Naive B cell (primary cell): ENCODE data around the gene BCOR. TPM values are rescaled to one million over a fixed set of nuclear protein-coding genes. Genes with fewer than 3 reads are reported as not detected.
A peak's percentile ranks its signal among the peaks of the same experiment; 100 is the strongest.

Experiments used
- ATAC-seq, 2 donors: fragments of 150-1000 bp; cut with Tn5 transposase; 2 replicates each; pipeline ENCODE4 v1.10.0; 2021; ENCODE audit warnings: low read depth in 2 of 2, mild to moderate bottlenecking in 2 of 2, moderate library complexity in 2 of 2
- DNase-seq: peaks from one replicate; pipeline ENCODE4 v3.0.0; 2022
- H3K27ac Mint-ChIP-seq, 6 donors: one replicate each; pipeline ENCODE4 v1.8.0; 2020 to 2022; ENCODE audit warnings: mild to moderate bottlenecking in 6 of 6, mixed read lengths in 6 of 6, moderate library complexity in 5 of 6, inconsistent platforms in 2 of 6
- H3K27me3 Mint-ChIP-seq, 3 donors: one replicate each; pipeline ENCODE4 v1.8.0; 2021 to 2022; ENCODE audit warnings: mixed read lengths in 3 of 3, mild to moderate bottlenecking in 1 of 3
- H3K36me3 Mint-ChIP-seq, 2 donors: one replicate each; pipeline ENCODE4 v1.8.0; 2020 to 2022; ENCODE audit warnings: mixed read lengths in 2 of 2, inconsistent platforms in 1 of 2, mild to moderate bottlenecking in 1 of 2
- H3K4me1 Mint-ChIP-seq, 3 donors: one replicate each; pipeline ENCODE4 v1.8.0; 2020 to 2022; ENCODE audit warnings: mixed read lengths in 3 of 3, inconsistent platforms in 1 of 3, mild to moderate bottlenecking in 1 of 3, moderate library complexity in 1 of 3
- H3K4me3 Mint-ChIP-seq, 8 donors: one replicate each; pipeline ENCODE4 v1.8.0; 2020 to 2022; ENCODE audit warnings: mild to moderate bottlenecking in 8 of 8, mixed read lengths in 8 of 8, moderate library complexity in 8 of 8, inconsistent platforms in 2 of 8
- H3K9me3 Mint-ChIP-seq, 7 donors: one replicate each; pipeline ENCODE4 v1.8.0; 2020 to 2022; ENCODE audit warnings: mixed read lengths in 7 of 7, mild to moderate bottlenecking in 5 of 7, inconsistent platforms in 2 of 7, moderate library complexity in 1 of 7
- polyA plus RNA-seq, 6 donors: library from polyadenylated mRNA; unstranded; fragments of 300-500 nt; fragmentation: Illumina TruSeq; gene quantifications; one replicate each; pipeline ENCODE4 v1.2.3, GENCODE V29; 2021; ENCODE audit warnings: low read depth in 6 of 6

BCOR gene
- polyA plus RNA-seq, 6 donors from 2014 or later: 3.4 to 15.5 (median 7.8) TPM

DNA sequence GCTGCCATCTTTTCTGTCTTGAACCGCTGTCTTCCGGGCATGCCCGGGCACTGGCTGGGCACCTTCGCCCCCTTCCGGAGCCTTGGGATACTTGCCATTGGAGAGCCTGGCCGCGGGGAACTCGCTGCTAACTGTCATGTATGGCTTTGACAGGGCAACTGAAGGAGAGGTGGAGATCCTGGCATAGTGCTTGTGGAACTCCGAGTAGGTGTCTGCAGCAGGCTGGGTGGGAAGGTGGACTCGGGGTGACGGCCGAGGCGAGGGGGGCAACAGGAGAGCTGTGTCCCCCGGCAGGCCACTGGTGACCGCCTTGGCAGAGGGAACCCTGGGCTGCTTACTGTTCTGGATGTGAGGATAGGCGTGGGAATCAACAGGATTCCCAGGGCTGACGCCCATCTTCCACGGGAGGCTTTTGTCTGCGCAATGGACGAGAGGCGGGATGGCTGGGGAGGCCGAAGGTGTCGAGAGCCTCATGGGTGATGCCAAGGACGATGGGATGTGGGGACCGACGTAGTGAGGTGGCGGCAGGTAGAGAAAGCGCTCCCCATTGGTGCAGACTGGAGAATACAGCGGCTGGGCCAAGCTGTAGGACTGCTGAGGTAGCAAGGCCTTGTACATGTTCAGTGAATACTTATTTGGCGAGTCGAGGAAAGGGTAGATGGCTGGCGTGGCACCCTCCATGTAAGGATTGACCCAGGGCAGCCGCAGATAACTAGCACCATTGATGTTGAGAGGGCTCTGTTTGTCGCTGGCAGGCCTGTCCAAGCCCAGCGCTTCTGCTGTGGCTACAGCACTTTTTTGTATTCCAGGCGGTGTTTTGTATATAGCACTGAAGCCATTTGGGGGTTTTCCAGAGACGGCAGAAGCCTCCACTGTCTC lies 23.4 kb downstream of the BCOR start:
- no peak overlapping the region for H3K4me3 Mint-ChIP-seq
- DNase-seq (no peak), ATAC-seq (no peak)
- H3K36me3 Mint-ChIP-seq: no peaks in the 10 kb centered on the region
- H3K9me3 Mint-ChIP-seq: peaks cover 0 to 3% (median 0%) of the 10 kb centered on the region in 7 donors
- peaks cover 0 to 8% (median 0%) of the 10 kb centered on the region in 3 donors for H3K27me3 Mint-ChIP-seq
- H3K4me1 Mint-ChIP-seq: peaks cover 9 to 10% (median 10%) of the 10 kb centered on the region in 3 donors
- peak overlapping the region in 2 of 6 donors; percentile 12 to 81 for H3K27ac Mint-ChIP-seq

DNA sequence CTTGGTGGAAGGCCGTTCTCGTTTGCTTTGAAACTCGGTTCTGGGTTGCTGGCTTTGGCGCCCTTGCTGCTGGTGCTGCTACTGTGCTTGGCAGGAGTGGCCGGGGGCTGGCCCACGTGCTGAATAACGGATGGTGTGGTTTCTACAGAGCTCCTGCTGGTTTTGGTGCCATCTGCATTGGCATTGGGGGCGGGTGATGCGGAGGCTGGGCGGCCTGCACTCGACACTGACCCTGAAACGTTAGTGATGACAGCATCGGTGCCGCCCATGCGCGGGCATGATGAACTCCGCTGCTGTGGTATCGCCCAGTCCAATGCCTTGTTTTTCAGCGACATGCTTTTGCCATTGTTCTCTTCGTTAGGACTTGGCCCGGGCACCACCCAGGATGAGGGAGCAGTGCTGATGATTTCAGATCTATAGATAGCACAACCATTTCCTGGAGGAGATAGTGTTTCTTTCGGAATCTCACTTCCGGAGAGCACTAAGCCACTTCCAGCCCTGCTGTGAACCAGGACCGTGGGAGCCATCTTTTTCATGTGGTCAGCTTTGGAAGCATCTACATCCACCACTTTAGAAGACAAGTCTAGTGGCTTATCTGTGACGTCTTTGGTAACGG lies 24.2 kb downstream of the BCOR start:
- no peak overlapping the region for H3K27ac Mint-ChIP-seq
- H3K36me3 Mint-ChIP-seq: no peaks in the 10 kb centered on the region
- H3K4me1 Mint-ChIP-seq: peaks cover 5 to 10% (median 10%) of the 10 kb centered on the region in 3 donors
- H3K9me3 Mint-ChIP-seq: peaks cover 0 to 3% (median 0%) of the 10 kb centered on the region in 7 donors
- H3K27me3 Mint-ChIP-seq: peaks cover 0 to 8% (median 0%) of the 10 kb centered on the region in 3 donors
- ATAC-seq (no peak), DNase-seq (no peak)
- H3K4me3 Mint-ChIP-seq: peak overlapping the region in 1 of 8 donors; percentile 1

DNA sequence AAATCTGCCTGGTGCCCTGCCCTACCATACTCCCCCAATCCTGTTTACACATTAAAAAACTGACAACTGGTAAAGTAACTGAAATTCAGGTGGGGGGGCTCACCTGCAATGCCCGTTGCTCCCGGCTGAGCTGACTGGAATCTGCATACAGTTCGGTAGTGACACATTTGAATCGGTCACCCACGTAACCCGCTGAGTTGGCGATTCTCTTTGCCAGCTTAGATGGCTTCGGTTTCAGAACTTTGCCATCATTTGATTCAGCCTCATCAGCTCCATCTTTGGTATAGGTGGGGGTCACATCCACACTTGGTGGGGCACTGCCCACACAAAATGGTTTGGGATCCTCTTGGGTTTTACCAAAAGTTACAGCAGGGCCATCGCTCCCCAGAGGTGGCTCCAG lies 25.5 kb downstream of the BCOR start:
- Mint-ChIP-seq H3K36me3 (peaks cover 0 to 6% of the 10 kb centered on the region in 2 donors), H3K27ac (peak overlapping the region in 1 of 6 donors; percentile 81), H3K27me3 (no peaks in the 10 kb centered on the region), H3K4me1 (peaks cover 3 to 14% (median 14%) of the 10 kb centered on the region in 3 donors), H3K9me3 (peaks cover 0 to 3% (median 0%) of the 10 kb centered on the region in 7 donors), H3K4me3 (no peak overlapping the region)
- no peak for DNase-seq
- ATAC-seq: no peak

DNA sequence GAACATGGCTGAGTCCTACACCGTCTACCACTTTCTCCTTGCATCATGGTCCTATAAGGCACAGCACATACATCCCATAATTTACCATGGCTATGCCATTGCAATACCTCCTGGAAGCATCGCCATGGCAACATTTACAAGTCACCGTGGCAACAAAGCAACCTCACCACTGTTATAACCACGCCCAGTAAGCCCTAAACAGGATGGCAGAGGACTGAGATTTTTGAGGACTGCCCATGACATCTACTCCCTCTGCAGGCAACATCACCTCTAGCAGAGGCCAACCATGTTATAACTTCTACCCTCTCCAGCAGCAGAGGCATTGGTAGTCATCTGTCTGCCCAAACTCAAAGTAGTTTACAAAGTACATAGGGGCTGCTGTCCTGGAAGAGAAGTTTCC lies 29.7 kb downstream of the BCOR start:
- Mint-ChIP-seq H3K9me3 (no peaks in the 10 kb centered on the region), H3K36me3 (peaks cover 0 to 6% of the 10 kb centered on the region in 2 donors), H3K27ac (peak overlapping the region in 2 of 6 donors; percentile 72 to 78), H3K4me1 (peaks cover 1 to 11% (median 10%) of the 10 kb centered on the region in 3 donors), H3K27me3 (no peaks in the 10 kb centered on the region), H3K4me3 (no peak overlapping the region)
- no peak for ATAC-seq
- DNase-seq: no peak

DNA sequence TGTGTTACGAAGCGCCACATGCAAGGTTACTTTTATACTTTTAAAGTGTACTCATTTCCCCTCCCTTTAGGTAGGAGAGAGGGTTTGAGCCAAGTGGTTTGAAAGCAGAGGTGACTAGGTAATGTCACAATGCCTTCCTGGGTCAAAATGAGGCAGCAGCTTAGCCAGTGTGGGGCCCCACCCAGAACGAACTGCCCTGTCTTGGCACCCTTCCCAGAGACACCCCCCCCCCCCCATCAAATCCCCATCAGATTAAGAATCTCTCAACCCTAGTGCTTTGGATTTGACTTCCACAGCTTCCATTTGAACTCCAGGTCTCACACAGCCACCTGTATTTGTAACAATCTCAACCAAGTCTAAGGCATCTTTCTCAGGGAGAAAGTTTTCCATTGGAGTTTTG lies 31.1 kb downstream of the BCOR start:
- H3K4me3 Mint-ChIP-seq: no peak overlapping the region
- no peak overlapping the region for H3K27ac Mint-ChIP-seq
- H3K36me3 Mint-ChIP-seq: peaks cover 0 to 6% of the 10 kb centered on the region in 2 donors
- no peak for ATAC-seq
- peaks cover 1 to 11% (median 10%) of the 10 kb centered on the region in 3 donors for H3K4me1 Mint-ChIP-seq
- H3K27me3 Mint-ChIP-seq: no peaks in the 10 kb centered on the region
- H3K9me3 Mint-ChIP-seq: no peaks in the 10 kb centered on the region
- no peak for DNase-seq

DNA sequence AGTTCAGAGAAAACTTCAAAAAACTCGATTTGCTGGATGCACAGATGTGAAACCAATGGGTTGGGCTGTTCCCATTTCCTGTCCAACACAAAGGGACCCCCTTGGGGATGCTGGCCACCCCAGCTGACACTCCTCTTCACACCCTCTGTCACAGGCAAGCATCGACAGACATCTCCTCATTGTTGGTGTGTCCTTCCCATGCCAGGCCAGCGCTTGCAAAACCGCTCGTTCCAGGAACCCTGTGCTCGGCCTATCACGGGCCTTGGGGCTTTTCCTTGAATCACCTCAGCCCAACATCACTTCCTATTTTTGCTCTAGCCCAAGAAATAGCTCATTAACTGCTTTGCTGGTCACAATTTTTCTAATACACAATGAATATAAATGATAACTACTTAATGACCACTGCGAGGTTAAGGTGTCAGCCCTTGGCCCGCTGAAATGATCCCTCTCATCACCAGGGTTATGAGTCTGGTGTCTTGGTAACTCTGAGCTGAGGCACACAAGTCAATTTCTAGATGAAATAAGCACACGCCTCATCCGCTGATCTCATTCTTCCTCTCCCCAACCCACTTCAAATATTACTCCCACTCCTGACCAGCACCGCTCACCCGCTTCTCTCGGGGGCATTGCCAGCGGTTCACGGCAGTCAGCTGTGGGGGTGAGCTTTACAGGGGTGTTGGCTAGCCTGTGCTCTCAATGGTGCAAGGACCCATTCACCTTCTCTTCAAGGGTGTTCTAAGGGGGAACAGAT lies 32.3 kb downstream of the BCOR start:
- Mint-ChIP-seq H3K4me1 (peaks cover 1 to 11% (median 10%) of the 10 kb centered on the region in 3 donors), H3K27me3 (no peaks in the 10 kb centered on the region), H3K27ac (peak overlapping the region in 1 of 6 donors; percentile 20), H3K36me3 (peaks cover 0 to 6% of the 10 kb centered on the region in 2 donors), H3K9me3 (peaks cover 0 to 3% (median 0%) of the 10 kb centered on the region in 7 donors), H3K4me3 (no peak overlapping the region)
- ATAC-seq: no peak
- no peak for DNase-seq

DNA sequence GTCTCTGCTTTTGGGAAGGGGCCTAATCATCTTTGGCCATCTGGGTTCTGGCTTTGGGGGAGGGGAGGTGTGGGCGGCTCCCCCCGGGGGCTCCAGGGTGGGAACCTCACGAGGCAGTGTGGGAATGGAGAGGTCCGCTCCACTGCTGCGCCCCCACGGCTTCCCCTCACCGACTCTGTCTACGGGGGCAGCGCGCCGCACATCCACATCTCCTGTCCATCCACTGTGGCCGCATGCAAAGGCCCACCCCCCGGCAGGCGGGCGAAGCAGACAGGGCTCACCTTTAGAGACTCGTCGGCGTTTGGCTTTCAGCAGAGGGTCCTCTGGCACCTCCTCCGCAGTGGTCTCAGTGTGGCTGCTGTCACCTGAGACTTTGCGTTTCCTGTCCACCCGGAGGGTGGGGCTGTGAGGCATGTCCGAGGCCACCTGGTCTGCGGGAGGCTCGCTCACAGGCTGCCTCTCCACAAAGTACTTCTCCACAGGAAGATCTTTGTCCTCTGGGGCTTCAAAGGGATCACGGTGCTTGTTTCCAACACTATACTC lies 33.6 kb downstream of the BCOR start:
- Mint-ChIP-seq H3K27me3 (no peaks in the 10 kb centered on the region), H3K4me3 (no peak overlapping the region), H3K36me3 (peaks cover 0 to 6% of the 10 kb centered on the region in 2 donors), H3K4me1 (peaks cover 1 to 11% (median 10%) of the 10 kb centered on the region in 3 donors), H3K9me3 (peaks cover 0 to 3% (median 0%) of the 10 kb centered on the region in 7 donors), H3K27ac (peak overlapping the region in 2 of 6 donors; percentile 4 to 36)
- DNase-seq (no peak), ATAC-seq (no peak)

DNA sequence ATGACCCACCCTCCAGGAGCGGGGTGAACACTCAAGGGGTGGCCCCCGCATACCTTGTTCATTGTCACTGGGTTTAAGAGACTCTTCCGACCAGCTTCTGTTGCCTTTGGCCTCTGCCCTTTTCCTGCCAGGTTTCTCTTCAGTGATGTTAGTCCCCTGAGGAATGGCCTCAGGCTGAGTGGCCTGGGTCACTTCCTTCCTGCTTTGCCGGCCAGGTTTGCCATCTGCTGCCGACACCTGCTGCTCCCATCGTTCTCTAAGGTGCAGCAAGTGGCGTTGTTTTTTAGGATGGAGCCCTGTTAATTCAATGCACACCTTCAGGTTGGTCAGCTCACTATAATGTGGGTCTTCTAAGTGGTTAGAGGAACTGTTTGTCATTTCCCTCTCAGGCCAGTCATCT lies 34.2 kb downstream of the BCOR start:
- Mint-ChIP-seq H3K27ac (peak overlapping the region in 2 of 6 donors; percentile 36 to 37), H3K4me3 (no peak overlapping the region), H3K36me3 (peaks cover 0 to 6% of the 10 kb centered on the region in 2 donors), H3K27me3 (no peaks in the 10 kb centered on the region), H3K9me3 (peaks cover 0 to 3% (median 0%) of the 10 kb centered on the region in 7 donors), H3K4me1 (peaks cover 1 to 11% (median 10%) of the 10 kb centered on the region in 3 donors)
- DNase-seq: no peak
- no peak for ATAC-seq

DNA sequence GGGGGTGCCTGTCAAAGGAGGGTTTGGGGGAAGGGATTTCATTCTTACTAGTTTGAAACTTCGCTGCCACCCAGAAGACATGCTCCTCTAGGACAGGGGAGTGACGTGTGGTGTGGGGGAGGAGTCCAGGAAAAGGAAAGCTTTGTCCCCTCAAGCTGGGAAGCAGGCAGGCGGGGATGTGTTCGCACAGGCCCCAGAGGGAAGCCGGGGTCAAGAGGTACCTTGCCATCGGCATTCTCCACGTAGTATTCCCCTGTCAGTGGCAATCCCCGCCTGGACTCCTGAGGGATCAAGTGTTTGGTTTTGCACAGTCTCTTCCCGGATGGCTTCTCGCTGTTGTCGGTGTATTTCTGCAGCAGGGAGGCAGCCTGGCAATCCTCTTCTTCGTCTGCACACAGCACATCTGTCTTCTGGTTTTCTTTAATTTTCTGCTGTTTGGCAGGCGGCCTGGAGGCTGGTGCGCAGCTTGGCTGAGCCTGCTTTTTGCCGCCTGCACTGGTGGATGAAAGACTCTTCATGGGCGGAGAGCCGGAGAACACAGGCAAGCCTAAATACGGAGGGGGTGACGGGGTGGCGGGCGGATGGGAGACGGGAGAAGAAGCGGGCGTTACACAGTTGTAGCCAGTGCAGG lies 35.1 kb downstream of the BCOR start:
- H3K4me1 Mint-ChIP-seq: peaks cover 1 to 5% (median 4%) of the 10 kb centered on the region in 3 donors
- peaks cover 0 to 10% of the 10 kb centered on the region in 2 donors for H3K36me3 Mint-ChIP-seq
- peak overlapping the region in 1 of 8 donors; percentile 42 for H3K4me3 Mint-ChIP-seq
- no peaks in the 10 kb centered on the region for H3K27me3 Mint-ChIP-seq
- peaks cover 0 to 3% (median 0%) of the 10 kb centered on the region in 7 donors for H3K9me3 Mint-ChIP-seq
- H3K27ac Mint-ChIP-seq: no peak overlapping the region
- DNase-seq (no peak), ATAC-seq (no peak)

DNA sequence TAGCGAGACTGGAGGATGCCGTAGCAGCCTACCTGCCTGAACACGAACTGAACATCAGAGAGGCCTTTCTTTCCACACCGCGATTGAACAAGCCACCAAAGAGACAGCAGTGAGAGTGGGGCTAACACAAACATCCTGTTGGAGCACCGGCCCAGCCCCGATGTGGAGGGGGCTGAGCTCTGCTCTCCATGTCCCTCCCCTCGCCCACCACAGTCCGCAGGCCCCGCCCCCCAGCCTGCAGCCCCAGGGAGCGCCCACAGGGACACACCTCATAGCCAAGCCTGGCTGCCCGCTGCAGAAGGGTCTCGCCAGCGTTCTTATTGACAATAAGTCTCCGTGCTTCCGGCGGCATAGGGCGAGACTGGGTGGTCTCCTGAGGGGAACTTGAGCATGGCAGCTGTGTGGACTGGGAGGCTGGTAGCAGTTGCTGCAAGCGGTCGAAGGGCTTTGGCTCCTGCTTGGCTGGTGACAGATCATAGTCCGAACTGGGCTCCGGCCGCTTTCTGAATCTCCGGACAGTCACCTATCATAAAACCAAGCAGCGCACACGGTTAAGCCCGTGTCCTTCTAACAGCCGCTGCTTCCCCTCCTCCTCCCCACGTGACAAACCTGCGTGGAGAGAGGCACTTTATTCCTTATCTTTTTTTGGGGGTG lies 35.8 kb downstream of the BCOR start:
- Mint-ChIP-seq H3K36me3 (peaks cover 0 to 6% of the 10 kb centered on the region in 2 donors), H3K4me1 (peaks cover 0 to 1% (median 0%) of the 10 kb centered on the region in 3 donors), H3K27ac (peak overlapping the region in 1 of 6 donors; percentile 67), H3K27me3 (no peaks in the 10 kb centered on the region), H3K9me3 (peaks cover 0 to 4% (median 0%) of the 10 kb centered on the region in 7 donors), H3K4me3 (no peak overlapping the region)
- ATAC-seq (no peak), DNase-seq (no peak)

DNA sequence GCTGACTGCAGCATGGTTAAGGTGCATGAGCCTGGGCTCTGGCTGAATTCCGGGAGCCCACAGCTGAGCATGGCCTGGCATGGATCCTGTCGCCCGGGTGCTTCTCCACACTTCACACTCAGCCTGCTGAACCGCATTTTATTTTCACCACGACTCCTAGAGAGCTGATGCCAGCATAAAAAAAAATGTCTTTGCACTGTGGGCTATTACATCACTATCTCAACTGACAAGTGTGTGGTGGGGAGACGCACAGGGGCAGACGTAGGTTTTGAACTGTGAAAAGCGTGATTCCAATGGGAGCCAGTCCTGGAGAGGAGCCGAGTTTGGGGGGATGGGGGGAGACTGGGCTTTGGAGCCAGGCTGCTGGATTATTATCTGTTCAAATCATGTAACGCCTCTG lies 36.8 kb downstream of the BCOR start:
- no peak overlapping the region for H3K4me3 Mint-ChIP-seq
- peak overlapping the region in 1 of 6 donors; percentile 91 for H3K27ac Mint-ChIP-seq

DNA sequence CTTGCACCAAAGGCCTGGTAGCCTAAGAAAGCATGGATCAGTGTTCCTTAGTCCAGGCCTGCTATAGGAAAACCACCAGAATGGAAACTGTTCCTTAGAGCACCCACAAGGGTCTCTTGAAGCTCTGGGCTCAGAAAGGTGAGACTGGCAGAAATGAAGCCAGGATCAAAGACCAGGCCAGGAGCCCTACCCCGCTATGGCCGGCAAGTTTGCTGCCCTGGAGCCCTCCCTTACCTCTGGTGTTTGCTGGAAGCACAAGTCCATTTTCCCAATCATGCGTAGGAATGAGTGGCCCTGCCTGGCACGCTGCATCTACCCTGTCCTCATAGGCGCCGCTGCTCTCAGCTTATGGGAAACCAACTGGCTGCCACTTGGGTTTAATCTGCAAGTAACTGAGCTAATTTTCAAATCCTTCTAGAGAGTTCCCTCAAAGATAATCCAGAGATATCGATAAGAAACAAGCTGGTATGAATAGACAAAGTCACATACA lies 37.4 kb downstream of the BCOR start:
- ATAC-seq: no peak
- Mint-ChIP-seq H3K27ac (peak overlapping the region in 1 of 6 donors; percentile 11), H3K4me3 (no peak overlapping the region)

More for the DNA sequence above, 36.8 kb downstream of the BCOR start:
- peaks cover 2 to 6% of the 10 kb centered on the region in 2 donors for H3K36me3 Mint-ChIP-seq
- DNase-seq (no peak), ATAC-seq (no peak)
- H3K4me1 Mint-ChIP-seq: peaks cover 0 to 1% (median 0%) of the 10 kb centered on the region in 3 donors
- H3K27me3 Mint-ChIP-seq: no peaks in the 10 kb centered on the region
- H3K9me3 Mint-ChIP-seq: peaks cover 0 to 6% (median 0%) of the 10 kb centered on the region in 7 donors

More for the DNA sequence above, 37.4 kb downstream of the BCOR start:
- Mint-ChIP-seq H3K36me3 (peaks cover 7 to 9% of the 10 kb centered on the region in 2 donors), H3K27me3 (no peaks in the 10 kb centered on the region), H3K9me3 (peaks cover 0 to 6% (median 0%) of the 10 kb centered on the region in 7 donors), H3K4me1 (peaks cover 0 to 1% (median 0%) of the 10 kb centered on the region in 3 donors)
- no peak for DNase-seq
